T-helper 1 cell treated with Interleukin-12 subunit alpha and Interleukin-12 subunit beta and Interleukin-4 antibody, amounts not matched to agents 30 μg/mL and 1 μg/mL, for 36 hours (primary cell): ENCODE results near the gene CTNND2.

Experiments used
- H3K27ac Mint-ChIP-seq: one replicate; pipeline ENCODE4 v1.8.0; 2021; ENCODE audit warnings: mild to moderate bottlenecking, mixed read lengths
- H3K27me3 Mint-ChIP-seq: one replicate; pipeline ENCODE4 v1.8.0; 2021; ENCODE audit warnings: low read depth, mixed read lengths
- H3K36me3 Mint-ChIP-seq: one replicate; pipeline ENCODE4 v1.8.0; 2021; ENCODE audit warnings: low read depth, mixed read lengths
- H3K4me1 Mint-ChIP-seq: one replicate; pipeline ENCODE4 v1.8.0; 2021; ENCODE audit warnings: low read depth, mixed read lengths
- H3K4me3 Mint-ChIP-seq: one replicate; pipeline ENCODE4 v1.8.0; 2021; ENCODE audit warnings: mild to moderate bottlenecking, moderate library complexity, mixed read lengths
- H3K9me3 Mint-ChIP-seq: one replicate; pipeline ENCODE4 v1.8.0; 2021; ENCODE audit warnings: mixed read lengths

Gene CTNND2

GRCh38 chr5:11504886-11505193 is 399.4 kb downstream of the CTNND2 start:
- Mint-ChIP-seq H3K9me3 (no peaks in the 10 kb centered on the region), H3K27ac (no peak overlapping the region), H3K4me1 (no peaks in the 10 kb centered on the region), H3K36me3 (no peaks in the 10 kb centered on the region), H3K27me3 (no peaks in the 10 kb centered on the region), H3K4me3 (no peak overlapping the region)

- Mint-ChIP-seq H3K9me3 (no peaks in the 10 kb centered on the region), H3K4me3 (no peak overlapping the region), H3K27ac (no peak overlapping the region), H3K27me3 (no peaks in the 10 kb centered on the region), H3K4me1 (no peaks in the 10 kb centered on the region), H3K36me3 (no peaks in the 10 kb centered on the region)
Observed at GRCh38 chr5:11504065-11504885, 400.0 kb downstream of the CTNND2 start.

GRCh38 chr5:11502783-11503182 is 401.5 kb downstream of the CTNND2 start:
- Mint-ChIP-seq H3K4me1 (no peaks in the 10 kb centered on the region), H3K9me3 (no peaks in the 10 kb centered on the region), H3K36me3 (no peaks in the 10 kb centered on the region), H3K4me3 (no peak overlapping the region), H3K27me3 (no peaks in the 10 kb centered on the region), H3K27ac (no peak overlapping the region)

- Mint-ChIP-seq H3K27ac (no peak overlapping the region), H3K27me3 (no peaks in the 10 kb centered on the region), H3K4me3 (no peak overlapping the region), H3K36me3 (no peaks in the 10 kb centered on the region), H3K4me1 (no peaks in the 10 kb centered on the region), H3K9me3 (no peaks in the 10 kb centered on the region)
Observed at GRCh38 chr5:11497651-11498050, 406.6 kb downstream of the CTNND2 start.

- Mint-ChIP-seq H3K4me3 (no peak overlapping the region), H3K4me1 (no peaks in the 10 kb centered on the region), H3K27ac (no peak overlapping the region), H3K36me3 (no peaks in the 10 kb centered on the region), H3K27me3 (no peaks in the 10 kb centered on the region), H3K9me3 (no peaks in the 10 kb centered on the region)
Observed at GRCh38 chr5:11496137-11496719, 408.0 kb downstream of the CTNND2 start.

- H3K36me3 Mint-ChIP-seq, result no peaks in the 10 kb centered on the region
- no peaks in the 10 kb centered on the region for H3K4me1 Mint-ChIP-seq
- H3K27me3 Mint-ChIP-seq, result no peaks in the 10 kb centered on the region
- no peak overlapping the region for H3K4me3 Mint-ChIP-seq
- no peak overlapping the region for H3K27ac Mint-ChIP-seq
- no peaks in the 10 kb centered on the region for H3K9me3 Mint-ChIP-seq
Observed at GRCh38 chr5:11494340-11494739, 409.9 kb downstream of the CTNND2 start.

GRCh38 chr5:11491404-11492075 is 412.7 kb downstream of the CTNND2 start:
- no peak overlapping the region for H3K27ac Mint-ChIP-seq
- H3K36me3 Mint-ChIP-seq, result no peaks in the 10 kb centered on the region
- no peaks in the 10 kb centered on the region for H3K4me1 Mint-ChIP-seq
- no peaks in the 10 kb centered on the region for H3K9me3 Mint-ChIP-seq
- no peaks in the 10 kb centered on the region for H3K27me3 Mint-ChIP-seq
- no peak overlapping the region for H3K4me3 Mint-ChIP-seq

- Mint-ChIP-seq H3K36me3 (no peaks in the 10 kb centered on the region), H3K27me3 (no peaks in the 10 kb centered on the region), H3K4me3 (no peak overlapping the region)
Observed at GRCh38 chr5:11483630-11484029, 420.6 kb downstream of the CTNND2 start.

GRCh38 chr5:11482011-11482410 is 422.2 kb downstream of the CTNND2 start:
- Mint-ChIP-seq H3K27me3 (no peaks in the 10 kb centered on the region), H3K9me3 (no peaks in the 10 kb centered on the region), H3K4me3 (no peak overlapping the region), H3K36me3 (no peaks in the 10 kb centered on the region), H3K4me1 (no peaks in the 10 kb centered on the region), H3K27ac (no peak overlapping the region)

More at GRCh38 chr5:11483630-11484029, 420.6 kb downstream of the CTNND2 start:
- no peaks in the 10 kb centered on the region for H3K9me3 Mint-ChIP-seq
- H3K27ac Mint-ChIP-seq, result no peak overlapping the region
- no peaks in the 10 kb centered on the region for H3K4me1 Mint-ChIP-seq

GRCh38 chr5:11477786-11478185 is 426.5 kb downstream of the CTNND2 start:
- no peaks in the 10 kb centered on the region for H3K27me3 Mint-ChIP-seq
- H3K4me1 Mint-ChIP-seq, result no peaks in the 10 kb centered on the region
- no peak overlapping the region for H3K27ac Mint-ChIP-seq
- H3K9me3 Mint-ChIP-seq, result no peaks in the 10 kb centered on the region
- no peak overlapping the region for H3K4me3 Mint-ChIP-seq
- no peaks in the 10 kb centered on the region for H3K36me3 Mint-ChIP-seq

GRCh38 chr5:11476866-11477265 is 427.4 kb downstream of the CTNND2 start:
- no peaks in the 10 kb centered on the region for H3K9me3 Mint-ChIP-seq
- H3K4me3 Mint-ChIP-seq, result no peak overlapping the region
- no peaks in the 10 kb centered on the region for H3K4me1 Mint-ChIP-seq
- no peaks in the 10 kb centered on the region for H3K36me3 Mint-ChIP-seq
- H3K27ac Mint-ChIP-seq, result no peak overlapping the region
- H3K27me3 Mint-ChIP-seq, result no peaks in the 10 kb centered on the region

GRCh38 chr5:11468334-11469039 is 435.8 kb downstream of the CTNND2 start:
- H3K27ac Mint-ChIP-seq, result no peak overlapping the region
- H3K4me1 Mint-ChIP-seq, result no peaks in the 10 kb centered on the region
- H3K4me3 Mint-ChIP-seq, result no peak overlapping the region
- H3K27me3 Mint-ChIP-seq, result no peaks in the 10 kb centered on the region
- H3K9me3 Mint-ChIP-seq, result no peaks in the 10 kb centered on the region
- H3K36me3 Mint-ChIP-seq, result no peaks in the 10 kb centered on the region

- H3K4me1 Mint-ChIP-seq, result no peaks in the 10 kb centered on the region
- H3K27ac Mint-ChIP-seq, result no peak overlapping the region
- no peaks in the 10 kb centered on the region for H3K9me3 Mint-ChIP-seq
- H3K27me3 Mint-ChIP-seq, result no peaks in the 10 kb centered on the region
- no peak overlapping the region for H3K4me3 Mint-ChIP-seq
- H3K36me3 Mint-ChIP-seq, result no peaks in the 10 kb centered on the region
Observed at GRCh38 chr5:11467588-11467987, 436.7 kb downstream of the CTNND2 start.

- no peaks in the 10 kb centered on the region for H3K4me1 Mint-ChIP-seq
- H3K9me3 Mint-ChIP-seq, result no peaks in the 10 kb centered on the region
- H3K27me3 Mint-ChIP-seq, result no peaks in the 10 kb centered on the region
- no peak overlapping the region for H3K4me3 Mint-ChIP-seq
- H3K36me3 Mint-ChIP-seq, result no peaks in the 10 kb centered on the region
- no peak overlapping the region for H3K27ac Mint-ChIP-seq
Observed at GRCh38 chr5:11459716-11460115, 444.5 kb downstream of the CTNND2 start.

GRCh38 chr5:11455505-11455904 is 448.7 kb downstream of the CTNND2 start:
- Mint-ChIP-seq H3K4me3 (no peak overlapping the region), H3K9me3 (no peaks in the 10 kb centered on the region)

More at GRCh38 chr5:11455505-11455904, 448.7 kb downstream of the CTNND2 start:
- H3K4me1 Mint-ChIP-seq, result no peaks in the 10 kb centered on the region
- H3K36me3 Mint-ChIP-seq, result no peaks in the 10 kb centered on the region
- H3K27me3 Mint-ChIP-seq, result no peaks in the 10 kb centered on the region
- no peak overlapping the region for H3K27ac Mint-ChIP-seq
